Measurements from ENCODE around the gene KIF26B.
"Not testable (repeated sequence)": the region's sequence is repeated elsewhere in the genome, so short reads cannot be mapped to it uniquely, and the experiment has no call there.

KIF26B gene

GRCh38 chr1:245397771-245398170 is 243.0 kb downstream of the KIF26B start:
- ATAC-seq (replicated peaks; ENCODE audit: extremely low read depth, poor library complexity, severe bottlenecking): no peak
- no peak overlapping the region for H3K4me3 Mint-ChIP-seq
- no peaks in the 10 kb centered on the region for H3K9me3 Mint-ChIP-seq

DNA sequence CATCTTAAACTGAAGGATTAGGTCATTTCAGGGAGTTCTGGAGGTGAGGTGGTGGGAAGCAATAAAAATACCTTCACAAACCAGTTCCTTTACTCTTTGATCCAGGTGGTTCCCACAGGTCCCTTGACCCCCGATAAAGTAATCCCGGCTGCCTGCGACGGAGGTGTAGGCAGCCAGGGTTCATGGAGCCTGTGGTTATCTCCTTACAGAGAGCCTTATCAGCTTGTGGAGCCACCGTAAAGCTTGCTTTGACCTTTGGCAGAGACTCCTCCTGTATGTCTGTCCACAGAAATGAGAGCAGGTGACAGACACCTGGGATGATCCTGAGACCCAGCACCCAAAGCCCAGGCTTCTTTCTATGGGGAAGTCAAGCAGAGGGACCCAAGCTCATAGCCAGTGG is 243.4 kb downstream of the KIF26B start:
- no peaks in the 10 kb centered on the region for H3K4me1 Mint-ChIP-seq
- no peak for ATAC-seq (replicated peaks; ENCODE audit: extremely low read depth, poor library complexity, severe bottlenecking)
- DNase-seq (ENCODE audit: low spot score in 2 of 2): no peak
- no peak overlapping the region for H3K4me3 Mint-ChIP-seq
- H3K27me3 Mint-ChIP-seq: peaks cover 17% of the 10 kb centered on the region
- H3K36me3 Mint-ChIP-seq (ENCODE audit: insufficient read depth): no peaks in the 10 kb centered on the region
- H3K9me3 Mint-ChIP-seq: no peaks in the 10 kb centered on the region
- no peak overlapping the region for H3K27ac Mint-ChIP-seq (ENCODE audit: low read depth)

More at GRCh38 chr1:245397771-245398170, 243.0 kb downstream of the KIF26B start:
- H3K27me3 Mint-ChIP-seq: peaks cover 17% of the 10 kb centered on the region
- H3K36me3 Mint-ChIP-seq (ENCODE audit: insufficient read depth): no peaks in the 10 kb centered on the region
- no peak overlapping the region for H3K27ac Mint-ChIP-seq (ENCODE audit: low read depth)
- no peaks in the 10 kb centered on the region for H3K4me1 Mint-ChIP-seq
- DNase-seq (ENCODE audit: low spot score in 2 of 2): no peak

DNA sequence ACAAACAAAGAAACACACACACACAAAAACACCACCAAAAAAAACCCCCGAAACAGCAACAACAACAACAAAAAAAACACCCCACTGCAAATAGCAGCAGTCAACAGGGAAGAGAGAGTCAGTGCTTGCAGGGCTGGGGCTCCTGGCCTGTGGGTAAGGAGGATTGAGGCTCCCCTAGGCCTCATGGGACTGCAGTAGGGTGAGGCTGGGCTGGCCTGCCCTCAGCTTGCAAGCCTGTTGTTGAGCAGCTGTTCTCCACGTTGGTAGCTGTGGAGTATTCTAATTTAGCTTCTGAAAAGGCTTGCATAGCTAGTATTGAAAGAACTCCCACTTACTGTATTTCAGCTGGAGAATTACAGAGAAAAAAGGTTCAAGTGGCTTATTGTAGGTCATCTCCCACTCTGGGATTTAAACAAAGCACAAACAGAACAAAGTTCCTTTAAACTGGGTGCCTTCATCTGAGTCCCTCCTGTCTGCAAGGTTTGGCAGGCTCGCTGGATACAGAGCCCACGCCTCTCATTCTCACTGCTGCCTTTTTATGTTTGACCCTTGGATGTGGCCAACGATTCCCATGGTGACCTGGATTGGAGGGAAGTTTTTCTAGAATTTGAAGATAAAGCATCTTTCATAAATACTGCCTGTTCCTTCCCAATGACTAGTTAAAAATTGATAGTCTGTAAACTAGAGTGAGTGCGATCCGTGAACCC is 247.2 kb downstream of the KIF26B start:
- no peaks in the 10 kb centered on the region for H3K9me3 Mint-ChIP-seq

DNA sequence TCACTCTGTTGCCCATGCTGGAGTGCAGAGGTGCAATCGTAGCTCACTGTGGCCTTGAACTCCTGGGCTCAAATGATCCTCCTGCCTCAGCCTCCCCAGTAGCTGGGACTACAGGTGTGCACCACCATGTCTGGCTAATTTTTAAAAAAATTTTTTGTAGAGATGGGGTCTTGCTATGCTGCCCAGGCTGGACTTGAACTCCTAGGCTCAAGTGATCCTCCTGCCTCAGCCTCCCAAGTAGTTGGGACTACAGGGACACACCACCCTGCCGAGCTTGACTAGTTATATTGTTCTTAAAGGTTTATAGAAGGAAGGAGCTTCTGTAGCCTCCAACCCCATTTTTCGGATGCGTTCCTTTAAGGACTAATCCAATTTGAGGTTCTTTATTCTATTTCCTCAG is 248.2 kb downstream of the KIF26B start:
- not testable (repeated sequence) for ATAC-seq (replicated peaks; ENCODE audit: extremely low read depth, poor library complexity, severe bottlenecking); H3K4me3 Mint-ChIP-seq; DNase-seq (ENCODE audit: low spot score in 2 of 2); H3K36me3 Mint-ChIP-seq (ENCODE audit: insufficient read depth); H3K9me3 Mint-ChIP-seq; H3K27ac Mint-ChIP-seq (ENCODE audit: low read depth); H3K4me1 Mint-ChIP-seq
- H3K27me3 Mint-ChIP-seq: peaks cover 14% of the 10 kb centered on the region

More for the DNA sequence above, 247.2 kb downstream of the KIF26B start:
- Mint-ChIP-seq H3K27ac (ENCODE audit: low read depth) (no peak overlapping the region), H3K36me3 (ENCODE audit: insufficient read depth) (no peaks in the 10 kb centered on the region), H3K27me3 (peaks cover 17% of the 10 kb centered on the region), H3K4me3 (no peak overlapping the region), H3K4me1 (no peaks in the 10 kb centered on the region)
- ATAC-seq (replicated peaks; ENCODE audit: extremely low read depth, poor library complexity, severe bottlenecking): no peak
- no peak for DNase-seq (ENCODE audit: low spot score in 2 of 2)

DNA sequence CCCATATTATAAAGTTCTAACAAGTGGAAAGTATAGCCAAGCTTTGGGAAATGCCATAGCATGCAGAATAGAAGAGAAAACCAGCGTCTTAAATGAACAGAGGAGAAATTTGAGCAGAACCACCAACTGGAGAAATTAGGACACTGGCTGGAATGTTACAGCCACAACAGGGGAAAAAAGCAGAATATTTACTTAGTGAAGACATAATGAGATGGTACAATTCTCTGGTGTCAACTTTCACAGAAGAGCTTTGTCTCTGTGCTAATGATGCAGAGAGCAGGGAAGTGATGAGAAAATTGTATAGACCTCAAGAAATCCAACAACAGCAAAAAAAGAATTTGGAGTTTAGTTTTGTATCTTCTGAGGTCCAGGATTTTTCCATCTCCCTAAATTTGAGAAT is 249.7 kb downstream of the KIF26B start:
- no peak overlapping the region for H3K4me3 Mint-ChIP-seq
- no peaks in the 10 kb centered on the region for H3K4me1 Mint-ChIP-seq
- DNase-seq (ENCODE audit: low spot score in 2 of 2) (no peak), ATAC-seq (replicated peaks; ENCODE audit: extremely low read depth, poor library complexity, severe bottlenecking) (no peak)
- H3K27me3 Mint-ChIP-seq: peaks cover 9% of the 10 kb centered on the region
- no peaks in the 10 kb centered on the region for H3K9me3 Mint-ChIP-seq
- H3K36me3 Mint-ChIP-seq (ENCODE audit: insufficient read depth): no peaks in the 10 kb centered on the region
- no peak overlapping the region for H3K27ac Mint-ChIP-seq (ENCODE audit: low read depth)

DNA sequence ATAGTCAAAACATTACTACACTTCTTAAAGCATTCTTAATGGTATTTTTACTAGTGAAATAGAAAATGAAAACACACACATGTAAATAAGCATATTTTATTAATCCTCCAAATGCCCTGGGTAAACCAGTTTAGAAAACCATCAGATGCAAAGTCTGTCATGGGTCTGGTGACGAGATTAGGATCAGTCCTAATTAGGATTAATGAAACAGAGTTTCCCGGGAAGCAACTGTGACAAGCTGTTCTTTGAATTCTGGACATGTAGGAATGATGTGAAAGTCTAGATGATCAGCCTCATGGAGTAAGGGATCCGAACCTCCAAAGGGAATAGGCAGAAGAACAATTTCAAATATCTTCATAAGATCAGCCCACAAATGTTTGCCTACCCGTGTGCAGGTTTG is 250.2 kb downstream of the KIF26B start:
- DNase-seq (ENCODE audit: low spot score in 2 of 2) (no peak), ATAC-seq (replicated peaks; ENCODE audit: extremely low read depth, poor library complexity, severe bottlenecking) (no peak)
- Mint-ChIP-seq H3K9me3 (no peaks in the 10 kb centered on the region), H3K36me3 (ENCODE audit: insufficient read depth) (no peaks in the 10 kb centered on the region), H3K27me3 (peaks cover 9% of the 10 kb centered on the region), H3K27ac (ENCODE audit: low read depth) (no peak overlapping the region), H3K4me3 (no peak overlapping the region), H3K4me1 (no peaks in the 10 kb centered on the region)

GRCh38 chr1:245406426-245406825 is 251.6 kb downstream of the KIF26B start:
- Mint-ChIP-seq H3K9me3 (no peaks in the 10 kb centered on the region), H3K27me3 (peaks cover 9% of the 10 kb centered on the region), H3K4me3 (no peak overlapping the region), H3K27ac (ENCODE audit: low read depth) (no peak overlapping the region), H3K4me1 (no peaks in the 10 kb centered on the region), H3K36me3 (ENCODE audit: insufficient read depth) (no peaks in the 10 kb centered on the region)
- no peak for DNase-seq (ENCODE audit: low spot score in 2 of 2)
- ATAC-seq (replicated peaks; ENCODE audit: extremely low read depth, poor library complexity, severe bottlenecking): no peak

GRCh38 chr1:245407983-245408382 is 253.2 kb downstream of the KIF26B start:
- Mint-ChIP-seq H3K36me3 (ENCODE audit: insufficient read depth) (no peaks in the 10 kb centered on the region), H3K27me3 (no peaks in the 10 kb centered on the region), H3K4me3 (no peak overlapping the region), H3K4me1 (no peaks in the 10 kb centered on the region), H3K9me3 (no peaks in the 10 kb centered on the region), H3K27ac (ENCODE audit: low read depth) (no peak overlapping the region)
- DNase-seq (ENCODE audit: low spot score in 2 of 2) (no peak), ATAC-seq (replicated peaks; ENCODE audit: extremely low read depth, poor library complexity, severe bottlenecking) (no peak)

- H3K36me3 Mint-ChIP-seq (ENCODE audit: insufficient read depth): no peaks in the 10 kb centered on the region
- DNase-seq (ENCODE audit: low spot score in 2 of 2) (no peak), ATAC-seq (replicated peaks; ENCODE audit: extremely low read depth, poor library complexity, severe bottlenecking) (no peak)
- H3K27me3 Mint-ChIP-seq: peaks cover 7% of the 10 kb centered on the region
- no peaks in the 10 kb centered on the region for H3K9me3 Mint-ChIP-seq
- no peaks in the 10 kb centered on the region for H3K4me1 Mint-ChIP-seq
- H3K27ac Mint-ChIP-seq (ENCODE audit: low read depth): no peak overlapping the region
- no peak overlapping the region for H3K4me3 Mint-ChIP-seq
Measured at GRCh38 chr1:245409341-245410195, 254.8 kb downstream of the KIF26B start.

DNA sequence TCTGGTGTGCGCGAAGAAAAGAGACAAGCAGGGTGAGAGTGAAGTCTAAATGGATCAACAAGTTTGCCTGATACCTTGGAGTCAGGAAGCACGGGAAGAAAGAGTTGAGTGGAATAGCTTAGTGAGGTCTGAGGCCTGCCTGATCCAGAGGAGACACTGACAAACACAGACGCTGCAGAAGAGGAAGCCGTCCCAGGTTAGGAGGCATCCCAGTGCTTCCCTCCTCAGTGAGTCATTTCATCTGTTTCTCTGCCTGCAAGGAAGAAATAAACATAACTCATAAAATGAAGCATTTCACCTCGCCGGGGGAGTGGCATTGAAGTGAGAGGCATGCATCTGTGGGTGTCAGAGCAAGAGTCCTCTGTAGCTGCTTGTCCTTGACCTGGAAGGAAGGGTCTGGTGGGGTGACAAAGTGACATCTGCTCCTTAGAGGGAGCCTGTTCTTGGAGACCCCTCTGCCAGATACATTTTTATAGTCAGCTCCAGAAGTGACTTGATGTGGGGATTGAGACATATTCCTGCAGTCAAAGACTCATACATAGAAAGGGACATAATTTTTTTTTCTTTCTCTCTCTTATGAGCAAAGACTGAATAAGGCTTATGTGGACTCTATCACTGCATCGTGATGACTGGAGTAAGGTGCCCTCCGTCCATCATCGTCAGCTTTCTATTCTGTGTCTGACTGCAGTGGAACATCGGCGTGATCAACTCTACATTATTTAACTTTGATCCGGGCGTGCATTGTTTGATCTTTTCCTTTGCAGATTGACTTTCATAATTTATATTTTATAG is 256.7 kb downstream of the KIF26B start:
- H3K4me3 Mint-ChIP-seq: no peak overlapping the region
- H3K27me3 Mint-ChIP-seq: peaks cover 7% of the 10 kb centered on the region
- no peaks in the 10 kb centered on the region for H3K9me3 Mint-ChIP-seq
- no peaks in the 10 kb centered on the region for H3K4me1 Mint-ChIP-seq
- no peaks in the 10 kb centered on the region for H3K36me3 Mint-ChIP-seq (ENCODE audit: insufficient read depth)
- DNase-seq (ENCODE audit: low spot score in 2 of 2) (no peak), ATAC-seq (replicated peaks; ENCODE audit: extremely low read depth, poor library complexity, severe bottlenecking) (no peak)
- H3K27ac Mint-ChIP-seq (ENCODE audit: low read depth): no peak overlapping the region

GRCh38 chr1:245412306-245412705 is 257.5 kb downstream of the KIF26B start:
- H3K27ac Mint-ChIP-seq (ENCODE audit: low read depth): no peak overlapping the region
- H3K4me3 Mint-ChIP-seq: no peak overlapping the region
- H3K4me1 Mint-ChIP-seq: no peaks in the 10 kb centered on the region
- ATAC-seq (replicated peaks; ENCODE audit: extremely low read depth, poor library complexity, severe bottlenecking) (no peak), DNase-seq (ENCODE audit: low spot score in 2 of 2) (no peak)
- H3K36me3 Mint-ChIP-seq (ENCODE audit: insufficient read depth): no peaks in the 10 kb centered on the region
- peaks cover 7% of the 10 kb centered on the region for H3K27me3 Mint-ChIP-seq
- H3K9me3 Mint-ChIP-seq: no peaks in the 10 kb centered on the region

GRCh38 chr1:245416781-245417180 is 262.0 kb downstream of the KIF26B start:
- no peaks in the 10 kb centered on the region for H3K9me3 Mint-ChIP-seq
- H3K4me1 Mint-ChIP-seq: no peaks in the 10 kb centered on the region
- DNase-seq (ENCODE audit: low spot score in 2 of 2) (no peak), ATAC-seq (replicated peaks; ENCODE audit: extremely low read depth, poor library complexity, severe bottlenecking) (no peak)
- H3K36me3 Mint-ChIP-seq (ENCODE audit: insufficient read depth): no peaks in the 10 kb centered on the region
- no peak overlapping the region for H3K27ac Mint-ChIP-seq (ENCODE audit: low read depth)
- no peak overlapping the region for H3K4me3 Mint-ChIP-seq
- H3K27me3 Mint-ChIP-seq: peaks cover 27% of the 10 kb centered on the region
